ENCODE results near the gene NR1D2.

DNA sequence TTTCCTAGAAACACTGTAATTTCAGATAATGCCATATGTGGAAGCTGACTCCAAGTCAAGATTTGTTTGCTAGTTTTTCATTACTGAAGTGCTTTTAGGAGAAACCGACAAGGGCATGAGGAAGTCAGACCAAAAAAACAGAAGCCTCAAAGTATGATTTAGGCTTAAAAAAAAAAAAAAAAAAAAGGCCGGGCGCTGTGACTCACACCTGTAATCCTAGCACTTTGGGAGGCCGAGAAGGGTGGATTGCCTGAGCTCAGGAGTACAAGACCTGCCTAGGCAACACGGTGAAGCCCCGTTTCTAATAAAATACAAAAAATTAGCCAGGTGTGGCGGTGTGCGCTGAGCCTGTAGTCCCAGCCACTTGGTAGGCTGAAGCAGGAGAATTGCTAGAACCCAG, 16.6 kb upstream of the NR1D2 start:
- no peak for TF ChIP-seq FOXA1 (IDR thresholded peaks at IDR 0.05)
- no peak for TF ChIP-seq SP1 (IDR thresholded peaks at IDR 0.05)
- TF ChIP-seq CTBP1 (IDR thresholded peaks at IDR 0.05; ENCODE audit: borderline replicate concordance), result no peak
- TF ChIP-seq BHLHE40 (IDR thresholded peaks at IDR 0.05; ENCODE audit: borderline replicate concordance), result no peak
- TF ChIP-seq NFRKB (IDR thresholded peaks at IDR 0.05), result no peak
